Trophoblast cell (in vitro differentiated cells and primary cell): Measurements from ENCODE around the gene SGMS1.
"Not testable (repeated sequence)": the region's sequence is repeated elsewhere in the genome, so short reads cannot be mapped to it uniquely, and the experiment has no call there.

Experiments
- DNase-seq, 2 donors: peaks; one replicate each; pipeline ENCODE4 v3.0.0-alpha.2; 2016
- H2AFZ ChIP-seq: 2 replicates; pipeline ENCODE4 v1.6.1; 2013; ENCODE audit warnings: low read length, moderate library complexity, mild to moderate bottlenecking; ENCODE audit not compliant: insufficient read depth, poor library complexity
- H2AK5ac ChIP-seq: 2 replicates; pipeline ENCODE4 v1.6.1; 2013; ENCODE audit warnings: mild to moderate bottlenecking, low read length
- H2BK120ac ChIP-seq: 2 replicates; pipeline ENCODE4 v1.6.1; 2013; ENCODE audit warnings: low read length, mild to moderate bottlenecking, moderate library complexity; ENCODE audit not compliant: insufficient read depth, poor library complexity
- H2BK12ac ChIP-seq: 2 replicates; pipeline ENCODE4 v1.6.1; 2013; ENCODE audit warnings: mild to moderate bottlenecking, low read length, moderate library complexity
- H2BK5ac ChIP-seq: 2 replicates; pipeline ENCODE4 v1.6.1; 2013; ENCODE audit warnings: low read length, low read depth, moderate library complexity, mild to moderate bottlenecking; ENCODE audit not compliant: poor library complexity
- H3K14ac ChIP-seq: 2 replicates; pipeline ENCODE4 v1.6.1; 2013; ENCODE audit warnings: mild to moderate bottlenecking, low read length
- H3K18ac ChIP-seq: 2 replicates; pipeline ENCODE4 v1.6.1; 2013; ENCODE audit warnings: mild to moderate bottlenecking, low read length
- H3K23ac ChIP-seq: 2 replicates; pipeline ENCODE4 v1.6.1; 2013; ENCODE audit warnings: low read length
- H3K27ac ChIP-seq: 2 replicates; pipeline ENCODE4 v1.5.1; 2013; ENCODE audit warnings: low read depth, mild to moderate bottlenecking, inconsistent platforms, low read length, moderate library complexity
- H3K27me3 ChIP-seq: 2 replicates; pipeline ENCODE4 v1.6.1; 2013; ENCODE audit warnings: inconsistent platforms, mild to moderate bottlenecking, low read length, moderate library complexity; ENCODE audit not compliant: insufficient read depth
- H3K36me3 ChIP-seq, 2 experiments: 1 replicate in 1 of 2; 2 replicates in 1 of 2; pipeline ENCODE4 v1.6.1; 2013; ENCODE audit warnings: low read length in 2 of 2, mild to moderate bottlenecking in 2 of 2, moderate library complexity in 1 of 2; ENCODE audit not compliant: insufficient read depth in 2 of 2, control insufficient read depth in 1 of 2
- H3K4ac ChIP-seq: 2 replicates; pipeline ENCODE4 v1.6.1; 2013; ENCODE audit warnings: low read depth, mild to moderate bottlenecking, low read length, moderate library complexity
- H3K4me1 ChIP-seq, 2 experiments: 1 replicate in 1 of 2; 2 replicates in 1 of 2; pipeline ENCODE4 v1.6.1; 2013; ENCODE audit warnings: low read length in 2 of 2, mild to moderate bottlenecking in 2 of 2, moderate library complexity in 1 of 2; ENCODE audit not compliant: insufficient read depth in 2 of 2, control insufficient read depth in 1 of 2
- H3K4me2 ChIP-seq: 2 replicates; pipeline ENCODE4 v1.6.1; 2013; ENCODE audit warnings: inconsistent platforms, mild to moderate bottlenecking, low read length, moderate library complexity
- H3K4me3 ChIP-seq: 2 replicates; pipeline ENCODE4 v1.5.1; 2013; ENCODE audit warnings: mild to moderate bottlenecking, low read depth, low read length, inconsistent platforms
- H3K79me1 ChIP-seq: one replicate; pipeline ENCODE4 v1.6.1; 2013; ENCODE audit warnings: low read length
- H3K79me2 ChIP-seq: 2 replicates; pipeline ENCODE4 v1.6.1; 2013; ENCODE audit warnings: low read length, mild to moderate bottlenecking; ENCODE audit not compliant: control insufficient read depth, insufficient read depth, poor library complexity
- H3K9ac ChIP-seq: 2 replicates; pipeline ENCODE4 v1.6.1; 2013; ENCODE audit warnings: mild to moderate bottlenecking, low read length
- H3K9me3 ChIP-seq: 2 replicates; pipeline ENCODE4 v1.6.1; 2013; ENCODE audit warnings: low read depth, mild to moderate bottlenecking, control low read depth, inconsistent platforms, low read length; ENCODE audit not compliant: insufficient read depth
- H4K12ac ChIP-seq: 2 replicates; pipeline ENCODE4 v1.6.1; 2013; ENCODE audit warnings: low read depth, mild to moderate bottlenecking, low read length, moderate library complexity
- H4K8ac ChIP-seq: 2 replicates; pipeline ENCODE4 v1.6.1; 2013; ENCODE audit warnings: low read depth, mild to moderate bottlenecking, low read length, moderate library complexity
- H4K91ac ChIP-seq: one replicate; pipeline ENCODE4 v1.6.1; 2013; ENCODE audit warnings: low read depth, mild to moderate bottlenecking, low read length, moderate library complexity
- WGBS: extraction: QIAGEN DNeasy Blood & Tissue Kit; methylation state at CpG from one replicate; pipeline ENCODE4 v1.1.7; 2013; ENCODE audit warnings: missing lambda C conversion rate; ENCODE audit not compliant: insufficient read length, insufficient coverage; ENCODE audit errors: extremely low coverage; 5-methylcytosine and 5-hydroxymethylcytosine counted together

SGMS1 gene

DNA sequence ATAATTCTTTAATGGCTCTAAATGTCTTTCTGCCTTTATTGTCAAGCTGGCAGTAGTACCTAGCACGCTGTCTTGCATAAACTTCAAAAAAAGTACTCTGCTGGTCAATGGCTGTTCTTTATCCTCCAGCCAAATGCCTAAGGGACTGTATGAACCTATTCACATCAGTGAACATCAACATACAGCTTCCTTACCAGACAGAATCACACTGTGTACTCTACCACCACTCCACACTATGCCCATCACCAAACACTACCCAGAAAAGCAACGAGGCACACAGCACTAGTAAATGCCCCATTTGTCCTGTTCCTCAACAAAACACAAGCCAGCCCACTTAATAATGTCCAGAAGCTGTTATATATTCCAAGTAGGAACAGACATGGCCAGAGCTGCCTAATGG, 127.5 kb downstream of the SGMS1 start:
- no peak overlapping the region for H3K4ac ChIP-seq
- no peaks in the 10 kb centered on the region for H3K36me3 ChIP-seq
- no peak overlapping the region for H3K23ac ChIP-seq
- H3K9ac ChIP-seq: no peak overlapping the region
- no peak overlapping the region for H3K14ac ChIP-seq
- H3K79me2 ChIP-seq: no peaks in the 10 kb centered on the region
- H2BK5ac ChIP-seq: no peak overlapping the region
- H2AFZ ChIP-seq: no peak overlapping the region
- no peak overlapping the region for H4K12ac ChIP-seq
- no peak overlapping the region for H4K8ac ChIP-seq
- H2BK12ac ChIP-seq: peak overlapping the region; percentile 6
- no peak overlapping the region for H3K18ac ChIP-seq
- H3K27me3 ChIP-seq: no peaks in the 10 kb centered on the region
- no peak overlapping the region for H2AK5ac ChIP-seq
- no peak overlapping the region for H3K4me3 ChIP-seq
- no CpG with 5 or more reads among the region's 2 CpGs for WGBS
- DNase-seq: no peak
- H3K4me2 ChIP-seq: no peak overlapping the region
- no peak overlapping the region for H4K91ac ChIP-seq
- no peak overlapping the region for H2BK120ac ChIP-seq
- no peaks in the 10 kb centered on the region for H3K79me1 ChIP-seq
- no peaks in the 10 kb centered on the region for H3K9me3 ChIP-seq
- H3K27ac ChIP-seq: no peak overlapping the region
- H3K4me1 ChIP-seq: no peaks in the 10 kb centered on the region

DNA sequence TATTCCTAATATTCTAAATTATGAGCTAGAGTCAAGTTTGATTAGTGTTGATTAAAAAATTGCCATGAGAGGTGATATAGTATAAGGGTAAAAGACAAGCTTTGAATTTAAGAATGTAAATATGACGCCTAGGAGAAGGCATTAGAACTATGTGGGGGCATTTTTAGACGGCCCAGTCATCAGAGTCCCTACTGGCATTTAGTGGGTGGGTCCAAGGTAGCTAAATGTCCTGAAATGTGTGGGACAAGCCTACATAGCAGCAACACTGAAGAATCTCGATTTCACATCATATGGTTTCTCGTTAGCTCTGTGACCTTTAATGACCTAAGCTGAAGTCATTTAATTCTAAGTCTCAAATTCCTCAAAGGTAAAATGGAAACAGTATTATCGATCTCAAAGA, 133.5 kb downstream of the SGMS1 start:
- H4K8ac ChIP-seq: no peak overlapping the region
- H3K23ac ChIP-seq: no peak overlapping the region
- no peak overlapping the region for H3K14ac ChIP-seq
- no peak overlapping the region for H2BK120ac ChIP-seq
- WGBS: no CpG with 5 or more reads among the region's 5 CpGs
- H3K9me3 ChIP-seq: no peaks in the 10 kb centered on the region
- H3K79me2 ChIP-seq: no peaks in the 10 kb centered on the region
- no peak overlapping the region for H3K4me3 ChIP-seq
- peak; percentile 81 to 91 for DNase-seq
- H2BK12ac ChIP-seq: no peak overlapping the region
- no peak overlapping the region for H3K27ac ChIP-seq
- H2BK5ac ChIP-seq: no peak overlapping the region
- H3K9ac ChIP-seq: no peak overlapping the region
- H4K91ac ChIP-seq: no peak overlapping the region
- H2AK5ac ChIP-seq: no peak overlapping the region
- H3K27me3 ChIP-seq: no peaks in the 10 kb centered on the region
- H3K18ac ChIP-seq: no peak overlapping the region
- no peak overlapping the region for H3K4me2 ChIP-seq
- no peak overlapping the region for H2AFZ ChIP-seq
- no peaks in the 10 kb centered on the region for H3K79me1 ChIP-seq
- H3K4ac ChIP-seq: no peak overlapping the region
- H3K4me1 ChIP-seq: no peaks in the 10 kb centered on the region
- no peaks in the 10 kb centered on the region for H3K36me3 ChIP-seq
- no peak overlapping the region for H4K12ac ChIP-seq

GRCh38 chr10:50484550-50484949, 139.2 kb downstream of the SGMS1 start:
- H3K36me3 ChIP-seq: not testable (repeated sequence)

DNA sequence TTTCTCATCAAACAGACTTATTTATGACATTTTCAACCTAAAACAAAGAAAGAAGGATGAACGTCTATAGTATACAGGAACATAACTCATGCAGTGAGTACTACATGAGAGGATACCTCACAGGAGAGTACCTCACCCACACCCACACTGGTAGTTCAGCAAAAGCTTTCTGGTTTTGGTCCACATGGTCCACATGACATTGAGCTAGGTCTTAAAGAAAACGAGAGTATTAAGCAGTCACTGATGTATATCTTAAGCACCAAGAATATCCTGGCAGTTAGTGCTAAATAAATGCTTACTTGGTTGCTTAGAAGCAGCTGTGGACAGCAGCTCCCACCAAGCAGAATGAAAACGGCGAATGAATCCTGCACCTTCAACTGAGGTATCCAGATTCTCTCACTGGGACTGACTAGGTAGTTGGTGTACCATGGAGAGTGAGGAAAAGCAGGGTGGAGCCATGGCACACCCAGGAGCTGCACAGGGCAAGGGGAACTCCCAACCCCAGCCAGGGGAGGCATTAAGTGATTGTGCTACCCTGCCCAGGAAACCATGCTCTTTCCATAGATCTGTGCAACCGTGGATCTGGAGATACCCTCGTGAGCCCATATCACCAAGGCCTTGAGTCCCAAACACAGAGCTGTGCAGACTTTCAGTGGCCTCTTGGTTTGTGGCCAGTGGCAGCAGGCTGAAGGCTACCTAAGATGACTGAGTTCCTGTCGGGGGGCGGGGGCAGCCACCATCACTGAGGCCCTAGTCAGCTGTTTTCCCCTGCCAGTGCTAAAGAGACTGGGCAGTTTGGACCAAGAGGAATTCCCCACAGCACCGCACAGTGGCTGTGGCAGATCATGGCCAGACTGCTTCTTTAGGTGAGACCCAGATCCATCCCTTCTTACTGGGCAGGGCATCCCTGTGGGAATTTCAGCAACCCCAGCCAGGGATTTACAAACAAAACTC, 143.4 kb downstream of the SGMS1 start:
- Histone ChIP-seq H4K8ac (no peak overlapping the region), H2BK120ac (no peak overlapping the region), H4K91ac (no peak overlapping the region), H2BK12ac (no peak overlapping the region), H3K4me3 (no peak overlapping the region), H3K79me2 (no peaks in the 10 kb centered on the region), H3K27ac (no peak overlapping the region), H3K23ac (no peak overlapping the region), H2AK5ac (no peak overlapping the region), H2AFZ (no peak overlapping the region), H4K12ac (no peak overlapping the region), H2BK5ac (no peak overlapping the region), H3K4ac (no peak overlapping the region), H3K36me3 (no peaks in the 10 kb centered on the region), H3K9ac (no peak overlapping the region), H3K27me3 (no peaks in the 10 kb centered on the region), H3K4me2 (no peak overlapping the region), H3K18ac (no peak overlapping the region), H3K14ac (no peak overlapping the region), H3K79me1 (no peaks in the 10 kb centered on the region), H3K4me1 (no peaks in the 10 kb centered on the region), H3K9me3 (peaks cover 4% of the 10 kb centered on the region)
- WGBS: no CpG with 5 or more reads among the region's 9 CpGs
- DNase-seq: no peak

More at GRCh38 chr10:50484550-50484949, 139.2 kb downstream of the SGMS1 start:
- no CpG with 5 or more reads among the region's 1 CpG for WGBS
- DNase-seq, H3K27ac ChIP-seq, H2BK5ac ChIP-seq, H3K79me1 ChIP-seq, H3K4me3 ChIP-seq, H3K9ac ChIP-seq, H4K91ac ChIP-seq, H3K9me3 ChIP-seq, H3K23ac ChIP-seq, H3K18ac ChIP-seq, H3K4ac ChIP-seq, H3K14ac ChIP-seq, H2AK5ac ChIP-seq, H3K27me3 ChIP-seq, H3K79me2 ChIP-seq, H3K4me2 ChIP-seq, H2AFZ ChIP-seq, H4K8ac ChIP-seq, H2BK12ac ChIP-seq, H4K12ac ChIP-seq, H2BK120ac ChIP-seq, H3K4me1 ChIP-seq: not testable (repeated sequence)
